Measurements from ENCODE around the gene TMA7.

TMA7 gene

DNA sequence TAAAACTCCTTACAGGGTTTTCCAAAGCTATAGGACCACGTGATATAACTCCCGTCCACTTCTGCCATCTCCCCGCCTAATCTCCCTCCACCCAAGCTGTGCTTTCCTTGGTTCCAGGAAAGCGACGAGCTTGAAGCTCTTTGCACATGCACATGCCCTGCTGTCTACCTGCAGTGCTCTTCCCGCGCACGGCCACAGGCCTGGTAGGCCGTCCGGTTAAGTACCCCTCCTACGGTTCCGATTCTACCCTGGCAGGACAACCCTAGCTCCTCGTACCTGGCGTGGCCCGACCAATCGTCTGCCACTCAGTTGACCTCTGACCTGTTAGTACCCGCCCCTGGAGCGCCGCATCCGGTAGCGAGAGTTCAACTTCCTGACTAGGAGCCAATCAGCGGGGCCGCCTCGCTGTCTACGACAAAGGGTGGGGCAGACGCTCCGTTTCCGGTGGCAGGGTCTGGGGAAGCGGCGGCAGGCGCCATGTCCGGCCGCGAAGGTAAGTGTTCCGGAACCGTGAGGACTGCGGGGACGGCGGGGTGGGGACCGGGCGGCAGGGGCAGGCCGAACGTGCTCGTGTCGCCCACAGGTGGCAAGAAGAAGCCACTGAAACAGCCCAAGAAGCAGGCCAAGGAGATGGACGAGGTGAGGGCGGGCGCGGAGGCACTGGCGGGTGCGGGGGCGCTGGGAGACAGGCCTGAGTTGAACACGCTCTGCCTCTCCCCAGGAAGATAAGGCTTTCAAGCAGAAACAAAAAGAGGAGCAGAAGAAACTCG lies at the start of gene TMA7, which contains the start of gene CCDC51:
Gene TMA7 (plus strand): TSS at position 438 of the 770 bp plus-strand sequence. CDS start 40 bp downstream, at position 478.
Gene CCDC51 (minus strand): TSS at position 300 of the 770 bp plus-strand sequence. CDS start 4,991 bp downstream, outside the sequence.
- TF ChIP-seq, protein P1, sequence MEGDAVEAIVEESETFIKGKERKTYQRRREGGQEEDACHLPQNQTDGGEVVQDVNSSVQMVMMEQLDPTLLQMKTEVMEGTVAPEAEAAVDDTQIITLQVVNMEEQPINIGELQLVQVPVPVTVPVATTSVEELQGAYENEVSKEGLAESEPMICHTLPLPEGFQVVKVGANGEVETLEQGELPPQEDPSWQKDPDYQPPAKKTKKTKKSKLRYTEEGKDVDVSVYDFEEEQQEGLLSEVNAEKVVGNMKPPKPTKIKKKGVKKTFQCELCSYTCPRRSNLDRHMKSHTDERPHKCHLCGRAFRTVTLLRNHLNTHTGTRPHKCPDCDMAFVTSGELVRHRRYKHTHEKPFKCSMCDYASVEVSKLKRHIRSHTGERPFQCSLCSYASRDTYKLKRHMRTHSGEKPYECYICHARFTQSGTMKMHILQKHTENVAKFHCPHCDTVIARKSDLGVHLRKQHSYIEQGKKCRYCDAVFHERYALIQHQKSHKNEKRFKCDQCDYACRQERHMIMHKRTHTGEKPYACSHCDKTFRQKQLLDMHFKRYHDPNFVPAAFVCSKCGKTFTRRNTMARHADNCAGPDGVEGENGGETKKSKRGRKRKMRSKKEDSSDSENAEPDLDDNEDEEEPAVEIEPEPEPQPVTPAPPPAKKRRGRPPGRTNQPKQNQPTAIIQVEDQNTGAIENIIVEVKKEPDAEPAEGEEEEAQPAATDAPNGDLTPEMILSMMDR (IDR thresholded peaks at IDR 0.05; ENCODE audit: control insufficient read depth, extremely low read depth, insufficient read depth): no peak
- peak; percentile 96 for DNase-seq (ENCODE audit: low read depth)
- peak within 1 kb of the TSS; percentile 96 for H3K4me3 ChIP-seq (ENCODE audit: low read depth, low read length)

DNA sequence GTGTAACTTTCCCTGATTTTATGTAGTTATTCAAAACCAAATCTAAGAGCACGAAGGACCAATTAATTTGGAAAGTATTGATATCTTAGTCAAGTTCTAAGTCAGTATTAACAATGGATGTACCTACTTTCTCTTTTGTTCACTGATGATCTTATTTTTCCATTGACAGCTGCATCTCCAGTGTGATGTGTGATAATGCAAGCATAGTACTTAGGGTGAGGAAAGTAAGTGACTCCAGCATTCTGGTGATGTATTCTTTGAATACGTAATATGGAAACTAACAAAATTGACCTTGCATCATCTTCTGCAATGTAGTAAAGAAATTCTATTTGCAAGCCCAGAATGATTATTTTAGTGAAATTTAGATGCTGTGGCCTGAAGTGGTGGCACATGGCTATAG lies 45.7 kb upstream of the TMA7 start:
- TF ChIP-seq, protein P1 (IDR thresholded peaks at IDR 0.05; ENCODE audit: control insufficient read depth, extremely low read depth, insufficient read depth): no peak
- H3K4me3 ChIP-seq (ENCODE audit: low read depth, low read length): no peak overlapping the region
- DNase-seq (ENCODE audit: low read depth): no peak

DNA sequence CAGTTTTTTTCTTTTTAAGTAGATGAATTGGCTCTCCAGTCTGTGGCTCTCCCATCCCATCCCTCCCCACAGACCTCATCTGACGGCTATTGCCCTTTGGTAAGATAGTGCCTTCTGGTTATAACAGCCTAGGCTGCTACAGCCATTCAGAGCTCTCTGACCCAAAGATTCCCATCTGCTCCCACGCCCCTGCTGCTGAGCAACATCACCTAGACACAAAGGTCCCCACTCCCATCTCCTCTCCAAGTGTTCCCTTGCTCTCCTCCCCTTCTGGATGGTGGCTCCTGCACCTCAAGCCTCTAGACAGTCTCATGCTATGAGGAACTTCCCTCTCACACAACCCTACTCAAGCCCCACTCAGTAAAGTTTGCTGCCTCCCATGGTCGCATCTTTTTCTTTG lies 44.3 kb upstream of the TMA7 start:
- no peak overlapping the region for H3K4me3 ChIP-seq (ENCODE audit: low read depth, low read length)
- TF ChIP-seq, protein P1 (IDR thresholded peaks at IDR 0.05; ENCODE audit: control insufficient read depth, extremely low read depth, insufficient read depth): no peak
- DNase-seq (ENCODE audit: low read depth): no peak

DNA sequence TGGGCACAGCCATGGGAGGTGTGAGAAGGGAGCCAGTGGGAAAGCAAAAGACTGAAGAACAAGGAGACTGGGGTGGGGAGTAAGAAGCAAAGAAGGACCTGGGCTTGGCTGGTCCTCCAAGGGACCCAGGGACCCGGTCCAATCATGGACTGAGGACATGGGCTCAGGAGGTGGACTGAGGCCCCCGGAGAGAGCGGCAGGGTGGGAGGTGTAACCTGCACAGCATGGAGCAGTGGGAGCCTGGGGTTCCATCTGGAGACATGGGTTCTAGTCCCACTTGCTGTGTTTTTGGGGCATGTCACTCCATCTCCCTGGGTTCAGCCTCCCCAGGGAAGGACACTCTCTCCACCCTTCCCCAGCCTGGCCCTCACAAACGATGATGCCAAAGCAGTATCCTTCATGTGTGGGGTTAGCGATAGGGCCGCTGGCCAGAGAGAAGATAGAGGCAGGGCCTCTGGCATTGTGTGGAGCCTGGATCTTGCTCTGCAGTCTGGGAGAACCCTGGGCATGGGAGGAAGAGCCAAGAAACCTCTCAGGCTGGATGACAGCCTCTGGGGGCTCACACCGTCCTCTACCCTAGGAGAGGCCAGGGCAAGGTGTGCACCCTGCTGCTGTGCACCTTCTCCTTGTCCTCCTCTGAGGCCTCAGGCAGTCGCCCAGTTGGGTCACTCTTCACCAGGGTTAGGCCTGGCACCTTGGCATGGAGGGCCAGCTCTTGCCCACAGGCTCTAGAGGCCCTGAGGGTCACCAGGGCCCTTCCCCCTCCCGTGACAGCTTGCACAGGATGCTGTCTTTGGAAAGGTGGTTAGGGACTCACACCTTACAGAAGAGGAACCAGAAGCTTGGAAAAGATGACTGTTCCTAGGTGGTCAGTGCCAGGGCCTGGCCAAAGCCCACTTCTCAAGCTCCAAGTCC lies 42.0 kb upstream of the TMA7 start:
- no peak for DNase-seq (ENCODE audit: low read depth)
- TF ChIP-seq, protein P1 (IDR thresholded peaks at IDR 0.05; ENCODE audit: control insufficient read depth, extremely low read depth, insufficient read depth): no peak
- no peak overlapping the region for H3K4me3 ChIP-seq (ENCODE audit: low read depth, low read length)

GRCh38 chr3:48398701-48399386 lies 41.2 kb upstream of the TMA7 start:
- no peak overlapping the region for H3K4me3 ChIP-seq (ENCODE audit: low read depth, low read length)
- TF ChIP-seq, protein P1 (IDR thresholded peaks at IDR 0.05; ENCODE audit: control insufficient read depth, extremely low read depth, insufficient read depth): no peak
- DNase-seq (ENCODE audit: low read depth): no peak

- DNase-seq (ENCODE audit: low read depth): peak; percentile 67
- TF ChIP-seq, protein P1 (IDR thresholded peaks at IDR 0.05; ENCODE audit: control insufficient read depth, extremely low read depth, insufficient read depth): no peak
- H3K4me3 ChIP-seq (ENCODE audit: low read depth, low read length): no peak overlapping the region
Measured at GRCh38 chr3:48399387-48400172, 40.5 kb upstream of the TMA7 start.

Data from LNCaP clone FGC (cell line).